Sigmoid colon (tissue), 4 donors: ENCODE results near the gene FUT7.

Experiments
- CTCF ChIP-seq, 4 experiments: fragments of 450-650 bp in 3 of 4; fragments of 200-600 bp in 1 of 4; IDR thresholded peaks; one replicate each; pipeline ENCODE4 v1.5.1; 2016 to 2019; ENCODE audit warnings: antibody characterized with exemption in 4 of 4, mild to moderate bottlenecking in 3 of 4, moderate library complexity in 2 of 4
- EP300 ChIP-seq, 4 donors: sonication (generic); formaldehyde crosslinking; IDR thresholded peaks; one replicate each; pipeline ENCODE4 v1.6.1; 2017; ENCODE audit warnings: antibody characterized with exemption in 4 of 4
- POLR2A ChIP-seq, 2 donors: fragments of 450-650 bp; IDR thresholded peaks; one replicate each; pipeline ENCODE4 v1.6.1; 2016; ENCODE audit warnings: antibody characterized with exemption in 2 of 2, mild to moderate bottlenecking in 2 of 2, moderate library complexity in 2 of 2
- POLR2AphosphoS5 ChIP-seq, 4 donors: sonication (generic); formaldehyde crosslinking; IDR thresholded peaks; one replicate each; pipeline ENCODE4 v1.6.1; 2017; ENCODE audit warnings: antibody characterized with exemption in 4 of 4

GRCh38 chr9:137019891-137020683, 11.8 kb downstream of the FUT7 start:
- TF ChIP-seq CTCF (IDR thresholded peaks at IDR 0.05) (no peak), POLR2A (IDR thresholded peaks at IDR 0.05) (no peak), POLR2AphosphoS5 (IDR thresholded peaks at IDR 0.05) (no peak), EP300 (IDR thresholded peaks at IDR 0.05) (no peak)
